ENCODE data around the gene MYH14. TPM values are rescaled to one million over a fixed set of nuclear protein-coding genes. Genes with fewer than 3 reads are reported as not detected.

MYH14 gene
- total RNA-seq, 5 donors from 2014 or later (not counting 1 experiment from before 2014, with no cell fraction given), result 0.23 to 0.79 (median 0.70) TPM; not detected in 2

DNA sequence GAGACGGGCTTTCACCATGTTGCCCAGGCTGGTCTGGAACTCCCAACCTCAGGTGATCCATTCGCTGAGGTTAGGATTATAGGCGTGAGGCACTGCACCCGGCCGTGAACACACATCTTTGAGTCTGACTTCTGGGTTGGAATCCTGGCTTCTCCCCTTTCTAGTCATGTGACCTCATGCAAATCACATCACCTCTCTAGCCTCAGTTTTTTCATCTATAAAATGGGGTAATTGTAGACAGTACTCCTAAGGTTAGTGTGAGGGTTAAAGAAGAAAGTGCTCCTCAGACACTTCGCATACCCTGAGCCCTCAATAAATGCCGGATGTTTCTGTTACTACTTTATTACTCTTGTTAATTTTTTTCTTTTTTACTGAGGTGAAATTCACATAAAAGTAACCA lies 70.4 kb downstream of the MYH14 start:
- peaks cover 0 to 29% of the 10 kb centered on the region in 2 experiments for H3K27me3 ChIP-seq (replicated peaks in 1 of 2; ENCODE audit: control insufficient read depth in 2 of 2, extremely low read depth in 1 of 2, insufficient read depth in 2 of 2, low read length in 1 of 2)
- no peaks in the 10 kb centered on the region for H3K36me3 ChIP-seq (ENCODE audit: control insufficient read depth in 2 of 2, extremely low read depth in 1 of 2, insufficient read depth in 1 of 2, low read length in 1 of 2)
- Mint-ChIP-seq H3K9me3 (no peaks in the 10 kb centered on the region), H3K4me3 (no peak overlapping the region), H3K27me3 (peaks cover 19 to 21% of the 10 kb centered on the region in 2 donors), H3K36me3 (no peaks in the 10 kb centered on the region), H3K27ac (no peak overlapping the region), H3K4me1 (no peaks in the 10 kb centered on the region)
- CTCF ChIA-PET, result no interaction called here
- no peak overlapping the region for H3K4me3 ChIP-seq (ENCODE audit: control insufficient read depth in 1 of 2, extremely low read depth in 1 of 2, low read length in 1 of 2)
- DNase-seq, result no peak
- 82% methylated on average over 2 of the region's 7 CpGs for WGBS (ENCODE audit: insufficient coverage)
- H3K9me3 ChIP-seq, result no peaks in the 10 kb centered on the region
- ATAC-seq (replicated peaks in 1 of 4), result no peak
- POLR2A ChIA-PET, result no interaction called here
- no peaks in the 10 kb centered on the region for H3K4me1 ChIP-seq (ENCODE audit: control insufficient read depth in 1 of 2, extremely low read depth in 1 of 2, insufficient read depth in 2 of 2, low read length in 2 of 2)
- H3K27ac ChIP-seq (ENCODE audit: low read length), result no peak overlapping the region

DNA sequence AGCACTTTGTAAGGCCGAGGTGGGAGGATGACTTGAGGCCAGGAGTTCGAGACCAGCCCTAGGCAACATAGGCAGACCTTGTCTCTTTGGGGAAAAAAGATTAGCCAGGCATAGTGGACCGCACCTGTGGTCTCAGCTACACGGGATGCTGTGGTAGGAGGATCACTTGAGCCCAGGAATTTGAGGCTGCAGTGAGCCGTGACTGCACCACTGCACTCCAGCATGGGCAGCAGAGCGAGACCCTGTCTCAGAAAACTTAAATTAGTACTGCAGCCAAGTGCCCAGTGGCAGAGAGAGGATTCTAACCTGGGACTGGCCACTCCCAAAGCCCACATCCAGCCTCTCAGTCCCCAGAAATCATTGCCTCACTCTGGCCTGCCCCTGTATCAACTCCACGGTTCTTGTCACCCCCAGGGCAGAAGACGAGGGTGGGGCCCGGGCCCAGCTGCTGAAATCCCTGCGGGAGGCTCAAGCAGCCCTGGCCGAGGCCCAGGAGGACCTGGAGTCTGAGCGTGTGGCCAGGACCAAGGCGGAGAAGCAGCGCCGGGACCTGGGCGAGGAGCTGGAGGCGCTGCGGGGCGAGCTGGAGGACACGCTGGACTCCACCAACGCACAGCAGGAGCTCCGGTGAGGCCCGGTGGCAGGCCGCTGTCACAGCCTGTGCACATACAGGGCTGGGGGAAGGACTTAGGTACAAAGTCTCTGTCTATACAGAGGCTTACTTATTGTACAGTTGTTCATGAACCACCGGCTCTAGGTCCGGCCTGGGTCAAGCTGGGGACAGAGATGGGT lies 72.4 kb downstream of the MYH14 start:
- Histone ChIP-seq H3K4me3 (ENCODE audit: control insufficient read depth in 1 of 2, extremely low read depth in 1 of 2, low read length in 1 of 2) (no peak overlapping the region), H3K9me3 (no peaks in the 10 kb centered on the region), H3K4me1 (ENCODE audit: control insufficient read depth in 1 of 2, extremely low read depth in 1 of 2, insufficient read depth in 2 of 2, low read length in 2 of 2) (no peaks in the 10 kb centered on the region), H3K36me3 (ENCODE audit: control insufficient read depth in 2 of 2, extremely low read depth in 1 of 2, insufficient read depth in 1 of 2, low read length in 1 of 2) (no peaks in the 10 kb centered on the region), H3K27ac (ENCODE audit: low read length) (no peak overlapping the region), H3K27me3 (replicated peaks in 1 of 2; ENCODE audit: control insufficient read depth in 2 of 2, extremely low read depth in 1 of 2, insufficient read depth in 2 of 2, low read length in 1 of 2) (peaks cover 0 to 27% of the 10 kb centered on the region in 2 experiments)
- no peaks in the 10 kb centered on the region for H3K4me1 Mint-ChIP-seq
- H3K27ac Mint-ChIP-seq, result no peak overlapping the region
- no peaks in the 10 kb centered on the region for H3K36me3 Mint-ChIP-seq
- no peak for DNase-seq
- peaks cover 18 to 21% of the 10 kb centered on the region in 2 donors for H3K27me3 Mint-ChIP-seq
- no peaks in the 10 kb centered on the region for H3K9me3 Mint-ChIP-seq
- 81% methylated on average over 20 of the region's 26 CpGs for WGBS (ENCODE audit: insufficient coverage)
- ChIA-PET POLR2A (interaction anchor here in 1 of 2 donors (0.5 kb wide), 1 partner anchor 53 kb away, joined by 4 read pairs; no protein-coding TSS in a partner anchor), CTCF (no interaction called here)
- no peak overlapping the region for H3K4me3 Mint-ChIP-seq
- no peak for ATAC-seq (replicated peaks in 1 of 4)

DNA sequence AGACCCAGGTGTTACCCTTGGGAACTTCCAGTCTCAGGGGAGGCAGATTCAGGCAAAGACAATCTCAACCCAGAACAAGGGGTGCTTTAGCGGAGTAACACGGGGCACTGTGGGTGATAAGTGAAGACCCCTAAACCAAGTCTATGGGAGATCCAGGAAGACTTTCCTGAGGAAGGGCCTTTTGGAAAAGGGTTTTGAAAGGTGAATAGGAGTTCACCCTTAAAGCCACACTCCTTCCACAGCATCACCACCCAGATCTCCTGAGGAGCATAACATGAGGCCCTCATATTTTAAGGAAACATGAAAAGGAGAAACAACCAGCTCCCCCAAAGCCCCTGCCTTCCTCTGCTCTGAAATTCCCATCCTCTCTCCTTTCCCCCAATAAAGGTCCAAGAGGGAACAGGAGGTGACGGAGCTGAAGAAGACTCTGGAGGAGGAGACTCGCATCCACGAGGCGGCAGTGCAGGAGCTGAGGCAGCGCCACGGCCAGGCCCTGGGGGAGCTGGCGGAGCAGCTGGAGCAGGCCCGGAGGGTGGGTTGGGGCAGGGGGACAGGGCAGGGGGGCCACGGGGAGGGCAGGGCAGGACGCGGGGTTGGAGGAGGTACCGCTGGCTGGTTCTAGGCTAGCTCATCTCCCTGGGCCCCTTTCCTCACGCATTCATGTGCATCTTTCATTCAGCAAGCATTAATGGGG lies 73.1 kb downstream of the MYH14 start:
- no peak for DNase-seq
- H3K36me3 Mint-ChIP-seq, result no peaks in the 10 kb centered on the region
- CTCF ChIA-PET, result no interaction called here

DNA sequence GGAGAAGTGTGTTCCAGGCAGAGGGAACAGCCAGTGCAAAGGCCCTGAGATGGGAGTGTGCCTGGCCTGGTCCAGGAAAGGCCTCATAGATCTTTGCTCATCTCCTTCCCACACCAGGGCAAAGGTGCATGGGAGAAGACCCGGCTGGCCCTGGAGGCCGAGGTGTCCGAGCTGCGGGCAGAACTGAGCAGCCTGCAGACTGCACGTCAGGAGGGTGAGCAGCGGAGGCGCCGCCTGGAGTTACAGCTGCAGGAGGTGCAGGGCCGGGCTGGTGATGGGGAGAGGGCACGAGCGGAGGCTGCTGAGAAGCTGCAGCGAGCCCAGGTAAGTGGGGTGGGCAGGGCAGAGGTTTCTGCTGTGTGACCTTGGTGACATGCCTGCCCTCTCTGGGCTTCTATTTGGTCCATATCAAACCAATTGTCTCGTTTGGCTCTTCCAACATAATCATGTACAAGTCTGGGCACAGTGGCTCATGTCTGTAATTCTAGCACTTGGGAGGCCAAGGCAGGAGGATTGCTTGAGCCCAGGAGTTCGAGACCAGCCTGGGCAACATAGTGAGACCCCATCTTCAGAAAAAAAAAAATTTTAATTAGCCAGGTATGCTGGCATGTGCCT lies 74.7 kb downstream of the MYH14 start:
- Mint-ChIP-seq H3K4me1 (no peaks in the 10 kb centered on the region), H3K4me3 (no peak overlapping the region), H3K9me3 (no peaks in the 10 kb centered on the region), H3K27ac (no peak overlapping the region), H3K36me3 (no peaks in the 10 kb centered on the region), H3K27me3 (peaks cover 5 to 26% of the 10 kb centered on the region in 2 donors)
- 85% methylated on average over 10 of the region's 14 CpGs for WGBS (ENCODE audit: insufficient coverage)
- H3K27me3 ChIP-seq (replicated peaks in 1 of 2; ENCODE audit: control insufficient read depth in 2 of 2, extremely low read depth in 1 of 2, insufficient read depth in 2 of 2, low read length in 1 of 2), result peaks cover 0 to 19% of the 10 kb centered on the region in 2 experiments
- no peak overlapping the region for H3K27ac ChIP-seq (ENCODE audit: low read length)
- no peaks in the 10 kb centered on the region for H3K9me3 ChIP-seq
- ATAC-seq (replicated peaks in 1 of 4) (no peak), DNase-seq (no peak)
- no peak overlapping the region for H3K4me3 ChIP-seq (ENCODE audit: control insufficient read depth in 1 of 2, extremely low read depth in 1 of 2, low read length in 1 of 2)
- ChIA-PET CTCF (interaction anchor here in 1 of 2 donors (0.7 kb wide), 1 partner anchor 339 kb away, joined by 4 read pairs; no protein-coding TSS in a partner anchor), POLR2A (no interaction called here)
- no peaks in the 10 kb centered on the region for H3K36me3 ChIP-seq (ENCODE audit: control insufficient read depth in 2 of 2, extremely low read depth in 1 of 2, insufficient read depth in 1 of 2, low read length in 1 of 2)
- no peaks in the 10 kb centered on the region for H3K4me1 ChIP-seq (ENCODE audit: control insufficient read depth in 1 of 2, extremely low read depth in 1 of 2, insufficient read depth in 2 of 2, low read length in 2 of 2)

More for the DNA sequence above, 73.1 kb downstream of the MYH14 start:
- Histone ChIP-seq H3K27me3 (replicated peaks in 1 of 2; ENCODE audit: control insufficient read depth in 2 of 2, extremely low read depth in 1 of 2, insufficient read depth in 2 of 2, low read length in 1 of 2) (peaks cover 0 to 22% of the 10 kb centered on the region in 2 experiments), H3K27ac (ENCODE audit: low read length) (no peak overlapping the region), H3K4me1 (ENCODE audit: control insufficient read depth in 1 of 2, extremely low read depth in 1 of 2, insufficient read depth in 2 of 2, low read length in 2 of 2) (no peaks in the 10 kb centered on the region), H3K4me3 (ENCODE audit: control insufficient read depth in 1 of 2, extremely low read depth in 1 of 2, low read length in 1 of 2) (no peak overlapping the region), H3K36me3 (ENCODE audit: control insufficient read depth in 2 of 2, extremely low read depth in 1 of 2, insufficient read depth in 1 of 2, low read length in 1 of 2) (no peaks in the 10 kb centered on the region), H3K9me3 (no peaks in the 10 kb centered on the region)
- WGBS (ENCODE audit: insufficient coverage), result 92% methylated on average over 4 of the region's 15 CpGs
- Mint-ChIP-seq H3K27ac (no peak overlapping the region), H3K4me1 (no peaks in the 10 kb centered on the region), H3K9me3 (no peaks in the 10 kb centered on the region), H3K27me3 (peaks cover 13 to 26% of the 10 kb centered on the region in 2 donors), H3K4me3 (no peak overlapping the region)
- ATAC-seq (replicated peaks in 1 of 4), result no peak
- POLR2A ChIA-PET, result interaction anchor here in 1 of 2 donors (0.5 kb wide), 1 partner anchor 52 kb away, joined by 4 read pairs; no protein-coding TSS in a partner anchor

DNA sequence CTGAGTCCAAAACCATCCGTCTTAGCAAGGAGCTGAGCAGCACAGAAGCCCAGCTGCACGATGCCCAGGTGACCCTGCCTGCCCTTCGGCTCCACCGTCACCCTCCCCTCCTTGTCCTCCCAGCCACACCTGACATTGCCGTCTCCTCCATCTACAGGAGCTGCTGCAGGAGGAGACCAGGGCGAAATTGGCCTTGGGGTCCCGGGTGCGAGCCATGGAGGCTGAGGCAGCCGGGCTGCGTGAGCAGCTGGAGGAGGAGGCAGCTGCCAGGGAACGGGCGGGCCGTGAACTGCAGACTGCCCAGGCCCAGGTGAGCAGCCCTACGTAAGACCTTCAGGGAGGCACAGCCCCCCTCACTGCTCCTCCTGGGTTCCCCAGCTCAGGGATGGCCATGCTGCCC lies 76.7 kb downstream of the MYH14 start:
- DNase-seq (no peak), ATAC-seq (replicated peaks in 1 of 4) (no peak)
- no peaks in the 10 kb centered on the region for H3K36me3 Mint-ChIP-seq
- Histone ChIP-seq H3K27me3 (replicated peaks in 1 of 2; ENCODE audit: control insufficient read depth in 2 of 2, extremely low read depth in 1 of 2, insufficient read depth in 2 of 2, low read length in 1 of 2) (peaks cover 0 to 22% of the 10 kb centered on the region in 2 experiments), H3K27ac (ENCODE audit: low read length) (no peak overlapping the region), H3K4me3 (ENCODE audit: control insufficient read depth in 1 of 2, extremely low read depth in 1 of 2, low read length in 1 of 2) (no peak overlapping the region), H3K9me3 (no peaks in the 10 kb centered on the region), H3K4me1 (ENCODE audit: control insufficient read depth in 1 of 2, extremely low read depth in 1 of 2, insufficient read depth in 2 of 2, low read length in 2 of 2) (no peaks in the 10 kb centered on the region), H3K36me3 (ENCODE audit: control insufficient read depth in 2 of 2, extremely low read depth in 1 of 2, insufficient read depth in 1 of 2, low read length in 1 of 2) (no peaks in the 10 kb centered on the region)
- H3K4me1 Mint-ChIP-seq, result no peaks in the 10 kb centered on the region
- ChIA-PET POLR2A (no interaction called here), CTCF (no interaction called here)
- H3K4me3 Mint-ChIP-seq, result no peak overlapping the region
- WGBS (ENCODE audit: insufficient coverage), result 92% methylated on average over 10 of the region's 14 CpGs
- H3K27ac Mint-ChIP-seq, result no peak overlapping the region
- H3K9me3 Mint-ChIP-seq, result peaks cover 0 to 2% (median 1%) of the 10 kb centered on the region in 3 donors
- H3K27me3 Mint-ChIP-seq, result peaks cover 7 to 27% of the 10 kb centered on the region in 2 donors

DNA sequence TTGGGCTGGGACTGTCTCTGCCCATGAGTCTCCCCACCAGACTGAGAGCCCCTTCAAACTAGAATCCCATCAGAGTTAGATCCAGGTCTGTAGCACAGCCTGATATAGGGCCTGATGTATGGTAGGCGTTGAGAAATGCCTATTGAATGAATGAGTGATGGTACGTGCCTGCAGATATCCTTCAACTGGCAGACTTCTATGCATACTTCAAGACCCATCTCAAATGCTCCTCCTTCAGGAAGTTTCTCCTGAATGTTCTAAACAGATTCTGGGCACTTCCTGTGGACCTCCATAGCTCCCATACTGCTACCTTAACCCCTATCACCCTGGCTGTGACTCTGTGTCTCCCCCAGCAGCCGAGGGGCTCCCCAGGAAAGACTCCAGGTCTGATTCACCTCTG lies 77.6 kb downstream of the MYH14 start:
- H3K4me1 ChIP-seq (ENCODE audit: control insufficient read depth in 1 of 2, extremely low read depth in 1 of 2, insufficient read depth in 2 of 2, low read length in 2 of 2), result no peaks in the 10 kb centered on the region
- no peak overlapping the region for H3K27ac ChIP-seq (ENCODE audit: low read length)
- no CpG with 5 or more reads among the region's 3 CpGs for WGBS (ENCODE audit: insufficient coverage)
- no peaks in the 10 kb centered on the region for H3K4me1 Mint-ChIP-seq
- ChIA-PET POLR2A (no interaction called here), CTCF (no interaction called here)
- H3K4me3 ChIP-seq (ENCODE audit: control insufficient read depth in 1 of 2, extremely low read depth in 1 of 2, low read length in 1 of 2), result no peak overlapping the region
- no peak overlapping the region for H3K4me3 Mint-ChIP-seq
- no peaks in the 10 kb centered on the region for H3K36me3 ChIP-seq (ENCODE audit: control insufficient read depth in 2 of 2, extremely low read depth in 1 of 2, insufficient read depth in 1 of 2, low read length in 1 of 2)
- DNase-seq, result no peak
- peaks cover 5 to 10% (median 9%) of the 10 kb centered on the region in 3 donors for H3K9me3 Mint-ChIP-seq
- ATAC-seq (replicated peaks in 1 of 4), result no peak
- no peak overlapping the region for H3K27ac Mint-ChIP-seq
- H3K36me3 Mint-ChIP-seq, result no peaks in the 10 kb centered on the region
- H3K27me3 ChIP-seq (replicated peaks in 1 of 2; ENCODE audit: control insufficient read depth in 2 of 2, extremely low read depth in 1 of 2, insufficient read depth in 2 of 2, low read length in 1 of 2), result peaks cover 0 to 15% of the 10 kb centered on the region in 2 experiments
- H3K9me3 ChIP-seq, result no peaks in the 10 kb centered on the region
- peaks cover 9 to 28% of the 10 kb centered on the region in 2 donors for H3K27me3 Mint-ChIP-seq

Measured in T-cell (primary cell).